Kidney epithelial cell (primary cell): ENCODE data around the gene SCAMP1. TPM values are rescaled to one million over a fixed set of nuclear protein-coding genes. Genes with fewer than 3 reads are reported as not detected.
A peak's percentile ranks its signal among the peaks of the same experiment; 100 is the strongest.

Experiments
- DNase-seq: peaks from one replicate; pipeline ENCODE4 v3.0.0-alpha.2; 2010; ENCODE audit warnings: low read depth
- H3K27me3 ChIP-seq: 2 replicates; pipeline ENCODE4 v1.6.0; 2011; ENCODE audit warnings: low read length; ENCODE audit not compliant: control insufficient read depth, insufficient read depth
- H3K36me3 ChIP-seq: 2 replicates; pipeline ENCODE4 v1.5.1; 2011; ENCODE audit warnings: low read length; ENCODE audit not compliant: control insufficient read depth, insufficient read depth
- H3K4me3 ChIP-seq: 2 replicates; pipeline ENCODE4 v1.5.1; 2011; ENCODE audit warnings: low read depth, mild to moderate bottlenecking, control low read depth, low read length
- CTCF ChIP-seq: IDR thresholded peaks from 2 replicates; pipeline ENCODE4 v1.5.1; 2011; ENCODE audit warnings: mild to moderate bottlenecking, moderate library complexity, low read length, control low read depth, inconsistent platforms; ENCODE audit not compliant: insufficient read depth, poor library complexity, severe bottlenecking
- total RNA-seq: library from RNA; depleted of rRNA; stranded (reverse); fragments of >200 nt; gene quantifications from 2 replicates; pipeline ENCODE4 v1.2.3, GENCODE V29; 2015

SCAMP1 gene
- total RNA-seq, 1 donor from 2014 or later = 43.0 TPM

GRCh38 chr5:78500871-78501270 is 140.5 kb downstream of the SCAMP1 start:
- DNase-seq = no peak
- TF ChIP-seq CTCF = no peak
- Histone ChIP-seq H3K27me3 (no peaks in the 10 kb centered on the region), H3K36me3 (no peaks in the 10 kb centered on the region), H3K4me3 (no peak overlapping the region)

GRCh38 chr5:78501411-78502352 is 141.3 kb downstream of the SCAMP1 start:
- no peak for TF ChIP-seq CTCF
- no peaks in the 10 kb centered on the region for H3K36me3 ChIP-seq
- DNase-seq = no peak
- H3K4me3 ChIP-seq = no peak overlapping the region
- no peaks in the 10 kb centered on the region for H3K27me3 ChIP-seq

- no peaks in the 10 kb centered on the region for H3K36me3 ChIP-seq
- no peaks in the 10 kb centered on the region for H3K27me3 ChIP-seq
- no peak overlapping the region for H3K4me3 ChIP-seq
- TF ChIP-seq CTCF = no peak
- no peak for DNase-seq
Measured at GRCh38 chr5:78503958-78504653, 143.7 kb downstream of the SCAMP1 start.

GRCh38 chr5:78504704-78505677 is 144.6 kb downstream of the SCAMP1 start:
- no peaks in the 10 kb centered on the region for H3K27me3 ChIP-seq
- DNase-seq = peak; percentile 85
- H3K36me3 ChIP-seq = no peaks in the 10 kb centered on the region
- TF ChIP-seq CTCF = no peak
- H3K4me3 ChIP-seq = no peak overlapping the region

- no peak for TF ChIP-seq CTCF
- no peak for DNase-seq
- no peaks in the 10 kb centered on the region for H3K36me3 ChIP-seq
- H3K4me3 ChIP-seq = no peak overlapping the region
- H3K27me3 ChIP-seq = no peaks in the 10 kb centered on the region
Measured at GRCh38 chr5:78505860-78506259, 145.4 kb downstream of the SCAMP1 start.
